ENCODE results near the gene APELA. TPM values are rescaled to one million over a fixed set of nuclear protein-coding genes. Genes with fewer than 3 reads are reported as not detected.
"Not testable (repeated sequence)": the region's sequence is repeated elsewhere in the genome, so short reads cannot be mapped to it uniquely, and the experiment has no call there.

APELA gene
- polyA plus RNA-seq, 5 donors, result 0.08 to 0.31 (median 0.19) TPM

DNA sequence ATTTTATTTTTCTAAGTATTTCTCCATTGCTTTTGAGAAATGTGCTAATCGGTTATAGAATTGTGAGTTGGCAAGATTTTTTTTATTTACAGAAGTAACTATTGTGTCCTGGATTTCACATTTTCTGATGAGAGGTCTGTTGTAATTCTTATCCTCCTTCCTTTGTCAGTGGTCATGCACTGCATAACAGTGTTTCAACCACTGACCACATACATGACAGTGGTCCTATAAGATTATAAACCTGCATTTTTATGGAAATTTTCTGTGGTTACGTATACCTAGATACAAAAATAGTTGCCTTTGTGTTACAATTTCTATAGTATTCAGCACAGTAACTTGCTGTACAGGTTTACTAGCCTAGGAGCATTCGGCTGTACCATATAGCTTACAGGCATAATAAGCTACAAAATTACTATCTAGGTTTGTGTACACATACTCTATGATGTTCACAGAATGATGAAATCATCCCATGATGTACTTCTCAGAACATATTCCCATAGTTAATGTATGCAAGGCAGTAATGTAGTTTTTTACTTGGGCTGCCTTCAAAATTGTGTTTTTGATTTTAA lies 47.8 kb downstream of the APELA start:
- no peak for DNase-seq

DNA sequence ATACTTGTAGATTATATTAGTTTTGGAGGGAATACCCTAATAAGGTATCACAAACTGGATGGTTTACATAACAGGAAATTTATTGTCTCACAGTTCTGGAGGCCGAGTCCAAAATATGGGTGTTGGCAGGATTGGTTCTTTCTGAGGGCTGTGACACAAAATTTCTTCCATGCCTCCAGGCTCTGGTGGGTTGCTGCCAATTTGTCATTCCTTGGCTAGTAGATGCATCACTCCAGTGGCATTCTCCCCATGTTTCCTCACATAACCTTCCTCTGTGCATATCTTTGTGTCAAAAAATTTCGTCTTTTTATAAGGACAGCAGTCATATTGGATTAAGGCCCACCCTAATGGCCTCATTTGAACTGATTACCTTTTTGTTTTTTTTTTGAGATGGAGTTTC lies 49.3 kb downstream of the APELA start:
- no peak for DNase-seq

DNA sequence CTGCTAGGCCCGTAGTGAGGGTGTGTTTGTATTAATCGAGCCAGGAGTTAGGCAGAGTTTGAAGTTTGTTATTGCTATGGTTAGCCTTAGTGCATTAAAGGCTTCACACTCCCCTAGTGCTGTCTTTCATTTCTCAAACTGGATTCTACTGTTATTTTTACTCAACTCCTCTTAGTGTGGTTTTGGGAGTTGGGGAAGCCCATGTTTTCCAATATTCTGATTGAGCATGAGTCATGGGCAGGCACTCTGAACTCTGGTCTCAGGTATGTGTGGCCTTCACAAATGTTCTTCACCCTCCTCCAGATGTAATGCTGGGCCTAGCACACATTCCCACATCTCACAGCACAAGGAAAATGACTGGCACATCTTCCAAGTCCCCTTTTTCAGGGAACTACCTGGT lies 50.1 kb downstream of the APELA start:
- not testable (repeated sequence) for DNase-seq

DNA sequence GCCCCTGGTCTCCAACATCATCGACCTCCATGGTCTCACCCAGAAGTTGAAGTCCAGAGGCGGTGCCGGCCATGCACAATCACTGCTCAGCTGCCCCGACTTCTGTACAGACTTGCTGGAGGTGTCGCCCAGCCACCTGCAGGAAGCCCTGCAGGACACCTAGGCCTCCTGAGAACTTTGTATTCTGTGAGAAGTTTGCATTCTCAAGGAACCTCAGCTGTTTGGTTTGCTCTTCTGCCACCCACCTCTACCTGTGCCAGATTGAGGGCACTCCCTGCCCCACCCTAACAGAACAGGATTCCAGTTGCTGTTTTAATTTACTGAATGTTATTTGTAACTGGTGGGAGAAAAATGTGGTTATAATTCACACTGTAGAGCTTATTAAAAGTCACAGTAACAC lies 53.7 kb downstream of the APELA start:
- no peak for DNase-seq

DNA sequence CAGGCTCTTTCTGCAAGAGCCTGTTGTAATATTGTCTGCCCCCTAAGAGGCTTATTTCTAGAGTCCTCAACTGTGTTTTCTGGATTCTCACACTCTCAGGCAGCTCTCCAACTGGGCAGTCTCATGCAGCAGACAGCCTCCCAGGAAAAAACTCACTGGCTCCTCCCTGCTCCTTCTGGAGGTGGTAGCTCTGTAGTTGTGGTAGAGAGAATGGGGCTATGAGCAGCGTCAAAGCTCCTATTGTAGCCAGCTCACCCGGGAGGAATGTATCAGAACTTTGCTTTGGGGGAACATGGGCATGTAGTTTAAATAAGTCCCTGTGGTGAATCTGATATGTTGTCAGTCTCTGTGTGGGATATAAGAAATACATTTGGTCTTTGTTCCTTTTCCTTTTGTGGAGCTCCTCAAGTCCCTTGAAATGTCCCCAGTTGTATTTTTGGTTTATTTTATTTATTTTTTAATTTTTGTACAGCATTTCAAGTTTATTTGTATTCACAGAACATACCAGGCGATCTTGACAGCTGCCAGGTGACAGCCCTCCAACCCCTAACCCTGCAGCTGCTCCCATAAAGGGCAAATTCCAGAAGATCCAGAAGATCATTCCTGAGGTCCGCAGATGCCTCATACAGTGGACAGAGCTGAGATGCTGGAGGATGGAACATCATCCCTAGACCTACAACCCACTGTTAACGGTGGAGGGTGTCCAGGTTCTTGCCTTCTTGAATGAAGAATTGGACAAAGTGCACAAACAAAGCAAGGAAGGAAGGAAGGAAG lies 54.8 kb downstream of the APELA start:
- DNase-seq, result no peak

DNA sequence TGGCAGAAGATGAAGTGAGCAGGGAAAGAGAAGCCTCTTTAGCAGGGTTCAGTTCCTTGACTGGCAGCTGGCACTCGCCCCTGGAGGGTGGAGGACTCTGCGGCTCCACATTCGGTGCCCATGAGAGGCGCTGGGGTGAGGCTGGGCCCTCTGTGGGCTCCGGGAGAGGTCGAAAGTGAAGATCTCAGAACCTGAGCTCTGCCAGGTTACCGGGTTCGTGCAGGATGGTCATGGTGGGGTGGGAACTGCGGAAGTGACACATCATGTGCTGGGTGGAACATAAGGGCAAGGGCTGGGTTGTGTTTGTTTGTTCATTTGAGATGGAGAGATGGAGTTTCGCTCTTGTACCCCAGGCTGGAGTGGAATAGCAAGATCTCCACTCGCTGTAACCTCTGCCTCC lies 56.3 kb downstream of the APELA start:
- DNase-seq, result no peak

DNA sequence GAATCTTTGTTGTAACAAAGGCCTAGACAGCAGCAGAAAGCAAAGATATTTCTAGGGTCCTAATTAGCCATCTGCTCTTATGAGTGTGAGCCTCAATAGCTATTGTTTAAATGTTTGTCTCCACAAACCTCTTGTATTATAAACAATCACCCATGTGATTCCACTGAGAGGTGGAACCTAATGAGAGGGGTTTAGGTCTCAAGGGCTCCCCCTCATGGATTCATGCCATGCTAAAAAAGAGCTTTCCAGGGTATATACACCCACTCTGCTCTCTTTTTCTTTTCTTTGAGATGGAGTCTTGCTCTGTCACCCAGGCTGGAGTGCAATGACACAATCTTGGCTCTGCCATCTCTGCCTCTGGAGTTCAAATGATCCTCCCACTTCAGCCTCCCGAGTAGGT lies 58.4 kb downstream of the APELA start:
- DNase-seq, result no peak

DNA sequence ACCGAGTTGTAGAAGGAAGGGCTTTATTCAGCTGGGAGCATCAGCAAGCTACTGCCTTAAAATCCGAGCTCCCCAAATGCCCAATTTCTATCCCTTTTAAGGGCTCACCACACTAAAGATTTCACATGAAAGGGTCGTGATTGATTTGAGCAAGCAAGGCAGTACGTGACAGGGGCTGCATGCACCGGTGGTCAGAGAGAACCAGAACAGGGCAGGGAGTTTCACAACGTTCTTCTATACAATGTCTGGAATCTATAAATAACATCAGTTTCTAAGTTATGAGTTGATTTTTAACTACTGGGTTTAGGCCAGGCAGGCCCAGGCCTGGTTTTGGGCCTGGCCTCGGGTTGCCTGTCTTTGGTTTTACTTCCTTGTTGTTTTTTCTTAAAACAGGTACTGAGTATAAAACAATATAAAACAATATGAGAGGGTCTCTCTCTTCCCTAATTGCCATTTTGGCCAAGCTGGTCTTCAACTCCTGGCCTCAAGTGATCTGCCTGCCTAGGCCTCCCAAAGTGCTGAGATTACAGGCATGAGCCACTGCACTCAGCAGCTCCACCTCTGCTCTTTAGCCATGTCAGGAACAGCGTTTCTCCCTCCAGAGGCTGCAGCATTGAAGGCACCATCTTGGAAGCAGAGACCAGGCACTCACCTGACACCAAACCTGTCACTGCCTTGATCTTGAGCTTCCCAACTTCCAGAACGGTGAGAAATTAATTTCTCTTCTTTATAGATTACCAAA lies 59.1 kb downstream of the APELA start:
- not testable (repeated sequence) for DNase-seq

DNA sequence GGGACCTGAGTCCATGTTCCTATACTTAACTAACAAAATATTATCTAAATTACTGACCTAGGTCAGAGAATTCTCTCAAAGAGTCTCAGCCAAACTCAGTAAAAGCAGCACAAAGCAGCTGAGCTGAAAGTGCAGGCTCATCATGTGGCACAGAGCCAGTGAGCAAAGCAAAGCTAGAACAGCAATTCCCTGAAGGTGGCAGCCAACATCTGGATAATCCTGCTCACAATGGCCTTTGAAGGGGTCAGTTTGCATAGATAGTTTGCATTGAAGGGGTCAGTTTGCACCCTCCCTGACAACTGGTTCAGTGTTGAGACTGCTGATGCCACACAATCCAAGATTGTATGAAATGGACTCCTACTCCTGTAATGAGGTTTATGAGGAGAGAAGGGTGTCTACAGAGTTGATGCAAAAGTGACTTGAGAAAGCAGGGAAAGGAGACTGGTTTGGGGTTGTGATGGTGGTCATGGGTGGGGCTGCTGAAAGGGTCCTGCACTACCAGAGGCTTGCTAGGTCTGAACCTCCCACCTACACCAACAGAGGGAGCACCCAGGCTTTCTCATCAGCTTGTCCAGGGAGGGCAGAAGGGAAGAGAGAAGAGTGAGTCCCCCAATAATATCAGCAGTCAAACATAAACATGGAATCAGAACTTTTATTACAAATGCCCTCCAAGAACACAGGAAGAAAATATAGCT lies 60.7 kb downstream of the APELA start:
- DNase-seq, result peak; percentile 39 to 42

DNA sequence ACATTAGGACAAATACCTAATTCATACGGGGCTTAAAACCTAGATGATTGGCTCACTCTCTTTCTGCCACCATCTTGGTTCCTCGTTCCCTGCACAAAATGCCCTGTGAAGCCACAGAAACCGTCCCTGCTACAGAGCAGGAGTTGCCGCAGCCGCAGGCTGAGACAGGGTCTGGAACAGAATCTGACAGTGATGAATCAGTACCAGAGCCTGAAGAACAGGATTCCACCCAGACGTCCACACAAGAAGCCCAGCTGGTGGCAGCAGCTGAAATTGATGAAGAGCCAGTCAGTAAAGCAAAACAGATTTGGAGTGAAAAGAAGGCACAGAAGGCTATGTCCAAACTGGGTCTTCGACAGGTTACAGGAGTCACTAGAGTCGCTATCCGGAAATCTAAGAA lies 66.2 kb downstream of the APELA start:
- DNase-seq, result no peak

DNA sequence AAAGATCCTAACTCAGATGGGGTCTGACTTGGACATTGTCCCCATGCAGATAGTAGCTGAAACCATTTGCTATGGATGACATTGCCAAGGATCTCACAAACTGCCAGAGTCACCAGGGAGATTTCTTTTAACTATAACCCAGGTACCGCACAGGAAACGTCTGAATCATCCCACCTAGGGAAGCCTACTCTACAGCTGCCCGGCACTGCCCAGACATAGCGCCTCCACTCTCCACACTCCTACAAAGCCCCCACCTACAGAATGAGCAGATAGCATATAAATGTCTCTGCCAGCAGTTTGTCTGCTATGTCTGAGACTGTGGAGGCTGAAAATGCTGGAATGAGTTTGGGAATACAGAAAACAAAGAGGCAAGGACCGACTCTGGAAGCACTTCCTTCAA lies 68.2 kb downstream of the APELA start:
- no peak for DNase-seq

DNA sequence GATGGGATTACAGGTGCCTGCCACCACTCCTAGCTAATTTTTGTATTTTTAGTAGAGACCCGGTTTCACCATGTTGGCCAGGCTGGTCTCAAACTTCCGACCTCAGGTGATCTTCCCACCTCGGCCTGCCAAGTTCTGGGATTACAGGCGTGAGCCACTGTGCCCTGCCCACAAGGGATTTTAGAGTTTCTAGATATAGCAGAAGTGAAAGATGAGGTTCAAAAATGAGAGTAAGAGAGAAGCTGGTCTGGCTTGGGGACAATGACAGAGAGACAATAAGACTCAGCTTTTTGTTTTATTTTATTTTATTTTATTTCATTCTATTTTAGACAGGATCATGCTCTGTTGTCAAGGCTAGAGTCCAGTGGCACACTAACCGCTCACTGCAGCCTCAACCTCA lies 69.8 kb downstream of the APELA start:
- no peak for DNase-seq

Other genes starting within 250 kb of the APELA start
- under 1 TPM; 0.09 to 0.48 (median 0.17) TPM for gene SMIM31, start 123.0 kb upstream of the APELA start, polyA plus RNA-seq (ENCODE audit: insufficient read depth in 1 of 5, insufficient read length in 5 of 5, low replicate concordance in 1 of 5)
- gene TRIM61, start 100.5 kb downstream of the APELA start, polyA plus RNA-seq (ENCODE audit: insufficient read depth in 1 of 5, insufficient read length in 5 of 5, low replicate concordance in 1 of 5), result 1 to 10 TPM; 4.5 to 7.7 (median 5.1) TPM
- gene TRIM60, start 154.8 kb downstream of the APELA start, polyA plus RNA-seq (ENCODE audit: insufficient read depth in 1 of 5, insufficient read length in 5 of 5, low replicate concordance in 1 of 5), result not detected
- under 1 TPM in 2 of 5 donors, not detected in 3; 0.09 to 0.10 TPM for gene TRIM75, start 176.7 kb downstream of the APELA start, polyA plus RNA-seq (ENCODE audit: insufficient read depth in 1 of 5, insufficient read length in 5 of 5, low replicate concordance in 1 of 5)
- gene TMEM192, start 235.7 kb downstream of the APELA start, polyA plus RNA-seq (ENCODE audit: insufficient read depth in 1 of 5, insufficient read length in 5 of 5, low replicate concordance in 1 of 5), result 10 to 100 TPM; 13.9 to 23.7 (median 19.5) TPM

All from right lung (tissue), 5 donors.